HG03103 (cell line): ENCODE data around the gene SULT1A1.
"Not testable (repeated sequence)": the region's sequence is repeated elsewhere in the genome, so short reads cannot be mapped to it uniquely, and the experiment has no call there.

ENCODE experiments used
- ATAC-seq: cut with Tn5 transposase; IDR thresholded peaks from one replicate; pipeline ENCODE4 v1.9.1; 2021; ENCODE audit warnings: low read depth; ENCODE audit not compliant: unreplicated experiment

Gene SULT1A1

GRCh38 chr16:28609631-28610594 lies at the start of gene SULT1A1:
Gene SULT1A1, minus strand, starts transcription at chr16:28610044. Its CDS starts 1,189 bp downstream, at chr16:28608855.
- no peak for ATAC-seq

- ATAC-seq = not testable (repeated sequence)
Measured at GRCh38 chr16:28639959-28640358, 30.1 kb upstream of the SULT1A1 start.

DNA sequence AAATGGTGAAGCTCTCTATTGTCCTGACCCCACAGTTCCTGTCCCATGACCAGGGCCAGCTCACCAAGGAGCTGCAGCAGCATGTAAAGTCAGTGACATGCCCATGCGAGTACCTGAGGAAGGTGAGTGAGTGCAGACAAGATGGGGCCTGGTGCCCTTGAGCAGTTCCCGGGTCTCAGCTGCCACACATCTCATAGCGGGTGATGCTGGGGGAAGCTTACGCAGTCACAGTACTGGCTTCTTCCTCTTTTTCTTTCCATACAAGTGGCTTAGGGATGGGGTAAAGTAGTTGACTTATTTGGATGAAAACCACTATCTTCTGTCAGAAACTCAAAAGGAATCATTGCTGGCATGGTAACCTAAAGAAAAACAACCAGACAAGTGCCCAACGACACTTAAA lies 28.5 kb upstream of the SULT1A1 start:
- ATAC-seq = not testable (repeated sequence)

- not testable (repeated sequence) for ATAC-seq
Measured at GRCh38 chr16:28637765-28638164, 27.9 kb upstream of the SULT1A1 start, which contains the start of gene NPIPB8. Gene NPIPB8, plus strand, starts transcription at chr16:28638065. Its CDS starts 296 bp downstream, at chr16:28638361.

- not testable (repeated sequence) for ATAC-seq
Measured at GRCh38 chr16:28636093-28636823, 26.4 kb upstream of the SULT1A1 start.

DNA sequence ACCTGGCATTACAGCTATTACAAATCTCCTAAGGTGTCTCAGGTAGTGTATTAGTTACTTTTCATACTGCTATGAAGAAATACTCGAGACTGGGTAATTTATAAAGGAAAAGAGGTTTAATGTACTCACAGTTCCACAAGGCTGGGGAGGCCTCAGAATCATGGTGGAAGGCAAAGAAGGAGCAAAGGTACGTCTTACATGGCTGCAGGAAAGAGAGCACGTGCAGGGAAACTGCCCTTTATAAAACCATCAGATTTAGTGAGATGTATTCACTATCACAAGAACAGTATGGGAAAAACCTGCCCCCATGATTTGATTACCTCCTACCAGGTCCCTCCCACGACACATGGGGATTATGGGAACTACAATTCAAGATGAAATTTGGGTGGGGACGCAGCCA lies 21.1 kb upstream of the SULT1A1 start:
- not testable (repeated sequence) for ATAC-seq

DNA sequence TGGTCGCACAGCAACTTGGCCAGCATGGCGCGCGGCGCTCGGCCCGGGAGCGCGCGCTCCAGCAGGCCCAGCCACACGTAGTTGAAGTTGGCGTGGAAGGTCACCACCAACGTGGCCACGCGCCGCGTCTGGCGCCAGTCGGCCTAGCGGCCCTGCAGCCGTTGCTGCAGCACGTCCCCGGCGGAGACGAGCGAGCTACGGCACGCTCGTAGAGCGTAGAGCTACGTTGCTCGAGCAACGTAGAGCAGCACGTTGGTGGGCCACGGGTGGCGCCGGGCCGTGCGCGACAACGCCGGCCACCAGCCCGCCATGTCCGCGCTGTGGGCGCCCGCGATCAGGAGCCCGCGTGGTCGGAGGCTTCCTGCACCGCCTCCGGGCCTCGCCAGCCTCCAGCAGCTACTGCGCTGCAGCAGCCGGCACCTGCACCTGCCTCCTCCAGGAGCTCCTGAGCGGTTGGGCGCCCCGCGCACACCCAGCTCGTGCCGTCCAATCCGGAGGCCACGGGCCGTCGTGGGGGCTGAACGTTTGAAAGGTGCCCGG lies 13.4 kb upstream of the SULT1A1 start:
- no peak for ATAC-seq

DNA sequence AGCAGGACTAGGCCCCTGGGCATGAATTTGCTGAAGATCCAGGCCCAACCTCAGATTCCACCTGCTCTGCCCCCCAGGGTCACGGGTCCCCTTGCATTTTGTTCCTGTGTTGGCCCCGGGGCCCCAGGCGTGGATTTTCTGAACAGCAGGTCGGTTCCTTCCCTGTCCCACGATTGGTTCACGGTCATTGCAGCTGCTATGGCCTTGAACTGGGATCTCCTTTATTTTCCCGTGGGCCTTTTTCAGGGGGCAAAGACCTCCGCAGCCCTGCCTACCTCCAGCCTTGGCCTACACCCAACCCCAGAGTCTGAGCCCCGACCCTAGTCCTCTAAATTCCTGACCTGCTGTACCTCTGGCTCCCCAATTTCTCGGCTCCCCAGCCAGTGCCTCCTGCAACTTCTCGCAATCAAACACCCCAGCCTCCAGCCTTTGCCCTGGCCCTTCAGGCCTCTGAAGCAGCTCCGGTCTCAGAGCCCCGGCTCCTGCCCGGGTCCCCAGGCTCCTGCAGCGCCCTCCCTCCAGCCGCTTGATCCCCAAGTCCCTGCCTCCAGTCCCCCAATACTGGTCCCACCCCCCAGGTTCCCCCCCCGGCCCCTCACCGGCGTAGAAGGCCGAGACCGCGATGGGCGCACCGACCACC lies 12.8 kb upstream of the SULT1A1 start:
- not testable (repeated sequence) for ATAC-seq

DNA sequence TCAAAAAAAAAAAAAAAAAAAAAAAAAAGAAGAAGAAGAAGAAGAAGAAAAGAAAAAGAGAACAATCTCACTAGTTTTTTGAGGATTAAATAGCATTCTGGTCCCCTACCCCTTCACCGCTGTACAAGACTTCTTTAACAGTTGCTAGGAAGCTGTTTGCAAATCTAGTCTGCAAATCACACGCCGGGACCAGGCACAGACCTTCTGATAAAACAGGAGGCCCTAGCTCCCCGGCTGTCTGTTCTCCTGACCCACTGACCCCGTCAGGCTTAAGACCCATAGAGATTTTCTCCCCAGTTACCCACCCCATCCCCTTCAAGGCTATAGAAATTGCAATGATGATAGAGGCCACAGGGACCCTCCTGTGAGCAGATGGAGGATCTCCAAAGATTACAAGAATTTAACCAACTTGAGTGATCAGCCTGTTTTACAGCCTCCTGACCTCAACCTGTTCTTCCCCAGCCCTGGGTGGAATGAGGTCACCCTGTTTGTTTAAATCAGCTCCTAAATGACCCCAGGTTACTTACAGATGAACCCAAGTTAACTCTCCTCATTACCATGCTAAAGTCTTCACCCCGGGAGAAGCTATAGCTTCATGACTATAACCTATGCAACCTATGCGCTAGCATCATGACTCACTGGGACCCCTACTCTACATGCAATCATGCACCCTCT lies 11.8 kb upstream of the SULT1A1 start:
- no peak for ATAC-seq

GRCh38 chr16:28620316-28620715 lies 10.5 kb upstream of the SULT1A1 start:
- ATAC-seq = not testable (repeated sequence)

- no peak for ATAC-seq
Measured at GRCh38 chr16:28617874-28618273, 8.0 kb upstream of the SULT1A1 start.

GRCh38 chr16:28616636-28617035 lies 6.8 kb upstream of the SULT1A1 start:
- no peak for ATAC-seq

DNA sequence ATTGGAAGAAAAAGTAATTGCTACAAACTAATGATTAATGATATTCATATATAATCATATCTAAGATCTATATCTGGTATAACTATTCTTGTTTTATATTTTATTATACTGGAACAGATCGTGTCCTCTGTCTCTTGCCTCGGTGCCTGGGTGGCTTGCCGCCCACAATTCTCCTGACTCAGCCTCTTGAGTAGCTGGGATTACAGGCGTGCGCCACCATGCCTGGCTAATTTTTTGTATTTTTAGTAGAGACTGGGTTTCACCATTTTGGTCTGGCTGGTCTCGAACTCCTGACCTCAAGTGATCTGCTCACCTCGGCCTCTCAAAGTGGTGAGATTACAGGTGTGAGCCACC lies 6.4 kb upstream of the SULT1A1 start:
- not testable (repeated sequence) for ATAC-seq

DNA sequence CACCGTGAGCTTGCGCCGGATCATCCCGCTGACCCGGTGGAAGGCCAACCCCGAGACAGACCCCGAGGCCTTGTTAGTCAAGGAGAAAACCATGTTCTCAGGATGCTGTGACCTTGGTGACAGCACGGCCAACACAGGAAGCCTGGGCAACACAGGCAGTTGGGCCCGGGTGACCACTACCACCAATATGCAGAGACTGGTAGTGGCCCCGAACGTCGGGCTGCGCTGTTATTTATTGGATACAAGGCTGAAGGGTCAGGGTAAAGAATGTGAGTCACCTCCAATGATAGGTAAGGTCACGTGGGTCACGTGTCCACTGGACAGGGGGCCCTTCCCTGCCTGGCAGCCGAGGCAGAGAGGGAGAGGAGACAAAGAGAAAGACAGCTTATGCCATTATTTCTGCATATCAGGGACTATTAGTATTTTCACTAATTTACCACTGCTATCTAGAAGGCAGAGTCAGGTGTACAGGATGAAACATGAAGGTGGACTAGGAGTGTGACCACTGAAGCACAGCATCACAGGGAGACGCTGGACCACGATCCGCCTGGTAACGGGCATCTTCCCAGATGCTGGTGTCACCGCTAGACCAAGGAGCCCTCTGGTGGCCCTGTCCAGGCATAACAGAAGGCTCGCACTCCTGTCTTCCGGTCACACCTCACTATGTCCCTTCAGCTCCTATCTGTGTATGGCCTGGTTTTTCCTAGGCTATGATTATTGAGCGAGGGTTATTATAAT lies 5.8 kb upstream of the SULT1A1 start:
- not testable (repeated sequence) for ATAC-seq

GRCh38 chr16:28614561-28614960 lies 4.7 kb upstream of the SULT1A1 start:
- not testable (repeated sequence) for ATAC-seq

DNA sequence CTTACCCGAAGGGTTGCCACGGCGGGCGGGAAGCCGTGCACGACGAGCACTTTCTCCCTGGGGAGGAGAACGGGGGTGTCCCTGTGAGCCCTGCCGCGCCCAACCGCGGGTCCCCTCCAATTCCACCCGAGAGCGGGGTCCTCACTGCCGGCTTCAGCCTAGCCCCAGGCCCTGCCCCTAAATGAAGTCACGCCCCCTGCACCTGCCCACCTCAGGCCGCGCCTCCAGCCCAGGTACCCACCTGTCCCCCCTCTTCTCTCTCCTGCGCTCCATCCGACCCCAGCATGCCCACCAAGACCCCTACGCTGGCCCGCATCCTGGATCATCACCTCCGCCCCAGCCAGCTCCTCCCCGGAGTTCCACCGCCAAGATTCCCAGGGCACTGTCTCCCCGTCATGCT lies 4.1 kb upstream of the SULT1A1 start:
- not testable (repeated sequence) for ATAC-seq

DNA sequence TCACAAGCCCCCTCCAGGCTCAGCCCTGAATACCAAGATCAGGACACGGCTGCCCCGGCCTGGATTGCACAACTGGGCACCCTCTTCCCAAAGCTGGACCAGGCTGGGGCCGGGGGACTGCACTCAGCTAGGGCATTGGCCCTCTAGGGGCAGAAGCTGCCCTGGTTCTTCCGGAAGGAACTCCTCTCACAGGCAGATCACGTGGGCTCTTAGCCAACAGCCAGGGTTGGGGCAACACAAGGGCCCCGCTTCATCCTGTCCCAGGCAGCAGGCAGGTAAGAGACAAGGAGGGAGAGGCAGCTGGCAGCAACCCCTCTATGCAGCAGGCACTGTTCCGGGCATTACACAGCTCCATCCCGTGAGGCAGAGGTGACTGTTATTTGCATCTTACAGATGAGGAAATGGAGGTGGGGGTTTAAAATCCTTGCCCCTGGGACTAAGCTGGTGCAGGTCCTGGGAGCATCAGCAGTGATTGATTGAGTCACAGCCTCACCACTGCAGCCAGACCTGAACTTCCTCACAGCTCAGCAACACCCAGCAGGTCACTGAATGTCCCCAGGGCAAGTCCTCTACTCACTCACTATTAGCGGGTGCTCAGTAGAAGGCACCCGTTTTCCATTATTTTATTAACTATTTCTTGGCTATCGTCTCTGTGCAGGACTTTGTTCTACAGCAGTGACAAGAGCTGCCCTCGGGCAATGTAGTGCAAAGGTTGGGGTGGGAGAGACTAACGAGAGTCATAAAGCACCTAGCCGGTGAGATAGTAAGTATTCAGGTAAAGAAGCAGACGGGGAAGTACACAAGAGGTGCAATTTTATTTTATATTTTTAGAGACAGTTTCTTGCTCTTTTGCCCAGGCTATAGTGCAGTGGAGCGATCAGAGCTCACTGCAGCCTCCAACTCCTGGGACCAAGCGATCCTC lies 2.8 kb upstream of the SULT1A1 start:
- not testable (repeated sequence) for ATAC-seq

GRCh38 chr16:28610595-28611191 lies 849 bp upstream of the SULT1A1 start:
- ATAC-seq = no peak
